Measurements from ENCODE around the gene TRIM62. TPM values are rescaled to one million over a fixed set of nuclear protein-coding genes. Genes with fewer than 3 reads are reported as not detected.

TRIM62 gene
- total RNA-seq, 1 experiment from 2014 or later: 17.6 TPM

DNA sequence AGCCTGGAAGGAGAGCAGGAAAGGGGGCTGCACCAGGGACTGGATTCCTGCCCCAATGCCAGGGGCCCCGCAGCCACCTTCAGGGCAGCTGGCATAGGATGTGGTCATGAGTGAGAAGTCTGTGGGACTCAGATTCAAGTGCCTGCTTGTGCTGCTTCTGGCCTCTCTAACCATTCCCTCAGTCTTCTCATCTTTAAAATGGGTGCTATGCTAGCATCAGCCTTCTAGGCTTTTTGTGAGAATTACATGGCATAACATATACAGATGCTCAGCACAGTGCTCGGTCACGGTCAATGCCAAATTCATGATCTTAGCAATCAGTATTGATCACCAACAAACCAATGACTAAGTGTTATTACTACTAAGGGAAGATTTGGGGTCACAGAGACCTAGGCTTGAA, 23.5 kb downstream of the TRIM62 start:
- Histone ChIP-seq H3K9me3 (replicated peaks) (no peaks in the 10 kb centered on the region), H3K27me3 (no peaks in the 10 kb centered on the region), H3K27ac (no peak overlapping the region), H3K36me3 (peaks cover 31% of the 10 kb centered on the region), H3K4me1 (peaks cover 49% of the 10 kb centered on the region), H3K4me3 (no peak overlapping the region)
- no peak for DNase-seq

DNA sequence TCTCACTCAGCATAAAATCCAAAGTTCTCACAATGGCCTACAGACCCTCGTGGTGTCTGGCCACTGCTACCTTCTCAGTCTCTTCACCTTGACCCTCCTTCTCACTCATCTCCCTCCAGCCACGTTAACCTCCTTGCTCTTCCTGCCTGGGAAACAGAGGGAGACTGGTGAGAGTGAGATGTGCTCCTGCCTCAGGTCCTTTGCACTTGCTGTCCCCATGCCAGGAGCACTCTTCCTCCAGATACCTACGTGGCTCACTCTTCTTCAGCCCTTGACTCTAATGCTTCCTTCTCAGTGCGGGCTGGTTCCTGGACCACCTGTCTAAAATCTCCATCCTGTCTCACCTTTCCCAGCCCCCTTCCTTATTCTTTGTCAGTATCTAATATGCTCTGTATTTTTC, 24.7 kb downstream of the TRIM62 start:
- H3K36me3 ChIP-seq: peaks cover 28% of the 10 kb centered on the region

DNA sequence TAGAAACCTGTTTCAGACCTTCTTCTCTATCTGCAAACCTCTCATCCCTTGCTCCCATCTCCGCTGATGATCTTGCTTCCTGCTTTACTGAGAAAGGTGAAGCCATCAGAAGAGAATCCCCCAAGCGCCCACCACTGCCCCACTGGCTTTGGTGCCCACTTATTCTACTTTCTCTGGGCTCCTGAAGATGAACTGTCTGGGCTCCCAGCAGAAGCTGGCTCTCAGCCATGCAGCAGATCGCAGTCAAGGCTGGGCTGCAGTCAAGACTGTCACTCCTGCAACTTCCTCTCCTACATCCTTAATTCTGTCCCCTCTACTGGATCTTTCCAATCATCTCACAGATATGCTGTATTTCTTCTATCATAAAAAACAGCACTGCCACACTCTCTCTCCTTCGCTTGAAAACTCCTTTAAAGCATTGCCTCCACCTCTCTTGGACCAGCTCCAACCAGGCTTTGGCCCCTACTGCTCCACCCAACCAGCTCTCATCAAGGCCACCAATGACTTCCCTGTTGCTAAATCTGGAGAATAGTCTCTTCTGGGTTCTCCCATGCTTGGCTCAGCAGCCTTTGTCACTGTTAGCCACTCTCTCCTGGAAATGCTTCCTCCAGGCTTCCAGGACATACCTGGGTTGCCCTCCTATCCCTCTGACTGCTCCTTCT, 25.8 kb downstream of the TRIM62 start:
- no peaks in the 10 kb centered on the region for H3K27me3 ChIP-seq
- no peaks in the 10 kb centered on the region for H3K9me3 ChIP-seq (replicated peaks)

More for the DNA sequence above, 24.7 kb downstream of the TRIM62 start:
- Histone ChIP-seq H3K4me1 (peaks cover 47% of the 10 kb centered on the region), H3K27ac (no peak overlapping the region), H3K4me3 (no peak overlapping the region), H3K9me3 (replicated peaks) (no peaks in the 10 kb centered on the region), H3K27me3 (no peaks in the 10 kb centered on the region)
- DNase-seq: no peak

DNA sequence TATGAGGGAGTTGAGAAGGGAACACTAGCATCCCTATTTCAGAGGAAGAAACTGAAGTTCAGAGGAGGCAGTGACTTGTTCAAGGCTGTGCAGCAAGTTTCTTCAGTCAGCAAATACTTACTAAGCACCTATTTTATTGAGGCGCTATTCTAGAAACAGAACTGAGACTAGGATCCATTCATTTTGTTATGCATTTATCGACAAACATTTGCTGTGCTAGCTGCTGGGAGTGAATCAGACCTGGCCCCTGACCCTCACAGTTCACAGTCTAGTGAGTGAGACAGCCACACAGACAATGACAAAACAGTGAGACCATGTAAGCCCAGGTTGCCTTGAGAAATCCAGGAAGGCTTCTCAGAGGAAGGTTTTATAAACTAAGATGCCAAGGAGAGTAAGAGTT, 28.2 kb downstream of the TRIM62 start:
- H3K27ac ChIP-seq: peak overlapping the region; percentile 62

More for the DNA sequence above, 25.8 kb downstream of the TRIM62 start:
- peak in 1 of 2 experiments; percentile 44 for DNase-seq
- H3K4me3 ChIP-seq: no peak overlapping the region
- H3K36me3 ChIP-seq: peaks cover 29% of the 10 kb centered on the region
- H3K4me1 ChIP-seq: peaks cover 49% of the 10 kb centered on the region
- H3K27ac ChIP-seq: no peak overlapping the region

DNA sequence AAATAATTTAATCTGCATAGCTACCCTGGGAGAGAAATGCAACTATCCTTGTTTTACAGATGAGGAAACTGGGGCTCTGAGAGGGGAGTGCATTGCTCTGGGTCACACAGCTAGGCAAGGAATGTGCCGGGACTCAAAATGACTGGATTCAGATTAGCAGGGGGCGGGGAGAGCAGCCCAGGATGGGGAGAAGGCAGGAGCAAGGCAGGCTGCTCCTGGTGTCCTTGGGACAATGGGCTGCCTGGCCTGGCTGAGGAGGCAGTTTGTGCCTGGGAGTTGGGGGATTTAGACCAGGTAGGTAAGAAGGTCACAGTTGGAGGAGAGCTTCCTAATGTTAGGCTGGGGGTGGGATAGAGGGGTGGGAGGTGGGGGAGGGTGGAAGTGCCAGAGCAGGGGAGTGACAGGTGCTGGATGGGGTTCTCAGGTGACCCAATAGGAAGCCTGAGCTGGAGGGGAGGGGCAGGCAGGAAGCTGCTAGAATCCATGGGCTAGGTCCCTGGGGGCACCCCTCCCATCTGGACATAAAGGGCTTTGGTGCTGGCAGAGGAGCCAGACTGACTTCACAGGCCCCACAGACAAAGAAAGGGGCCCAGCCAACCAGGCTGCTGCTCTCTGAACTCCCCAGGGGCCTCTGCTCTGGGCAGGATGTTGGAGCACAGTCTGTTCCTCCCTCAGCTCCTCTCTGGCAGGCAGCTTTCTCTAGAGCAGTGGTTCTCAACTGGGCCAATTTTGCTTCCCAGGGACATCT, 29.0 kb downstream of the TRIM62 start:
- Histone ChIP-seq H3K27me3 (no peaks in the 10 kb centered on the region; the same call in 1 of the 2 replicates), H3K27ac (peak overlapping the region; percentile 62), H3K4me3 (no peak overlapping the region), H3K4me1 (peaks cover 35% of the 10 kb centered on the region), H3K36me3 (peaks cover 29% of the 10 kb centered on the region), H3K9me3 (replicated peaks) (no peaks in the 10 kb centered on the region)
- DNase-seq: peak; percentile 99

More for the DNA sequence above, 28.2 kb downstream of the TRIM62 start:
- H3K4me3 ChIP-seq: no peak overlapping the region
- peaks cover 30% of the 10 kb centered on the region for H3K36me3 ChIP-seq
- no peaks in the 10 kb centered on the region for H3K9me3 ChIP-seq (replicated peaks)
- H3K4me1 ChIP-seq: peaks cover 35% of the 10 kb centered on the region
- no peak for DNase-seq
- no peaks in the 10 kb centered on the region for H3K27me3 ChIP-seq

DNA sequence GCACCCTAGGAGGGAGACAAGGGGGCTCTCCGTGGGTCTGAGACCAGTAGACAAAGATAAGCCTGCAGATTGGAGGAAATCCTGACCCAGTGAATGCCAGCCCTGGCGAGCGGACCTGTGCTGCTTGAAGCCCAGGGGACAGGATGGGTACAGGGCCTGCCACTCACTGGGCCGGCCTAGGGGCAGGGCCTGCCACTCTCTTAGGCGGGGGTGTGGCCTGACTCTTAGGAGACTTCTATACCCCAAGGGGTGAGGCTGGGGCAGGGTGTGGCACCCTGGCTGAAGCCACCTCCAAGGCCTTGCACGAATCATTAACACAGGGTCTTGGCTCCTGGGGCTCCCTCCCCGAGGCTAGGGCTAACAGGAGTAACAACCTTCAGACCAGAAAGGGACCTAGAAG, 30.7 kb downstream of the TRIM62 start:
- DNase-seq: no peak
- no peaks in the 10 kb centered on the region for H3K9me3 ChIP-seq (replicated peaks)
- peak overlapping the region; percentile 62 for H3K27ac ChIP-seq
- no peak overlapping the region for H3K4me3 ChIP-seq
- peaks cover 45% of the 10 kb centered on the region for H3K36me3 ChIP-seq
- no peaks in the 10 kb centered on the region; the same call in 1 of the 2 replicates for H3K27me3 ChIP-seq
- peaks cover 35% of the 10 kb centered on the region for H3K4me1 ChIP-seq

DNA sequence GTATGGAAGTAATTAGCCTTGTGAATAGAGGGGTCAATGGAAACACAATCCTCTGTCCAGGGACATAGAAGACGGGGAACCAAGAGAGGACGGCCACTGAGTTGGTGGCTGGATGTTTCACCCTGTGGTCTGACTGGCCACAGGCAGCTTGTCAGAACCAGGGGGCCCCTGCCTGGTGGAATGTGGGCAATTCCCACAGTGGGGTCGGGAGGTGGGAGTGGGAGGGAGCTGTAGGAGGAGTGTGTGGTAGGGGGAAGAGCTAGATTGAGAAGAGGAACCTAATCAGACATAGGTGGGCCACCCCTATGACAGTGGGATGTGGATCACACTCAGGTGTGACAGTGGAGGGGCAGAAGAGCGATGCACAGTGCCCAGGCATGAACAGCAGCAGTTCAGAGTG, 31.3 kb downstream of the TRIM62 start:
- no peaks in the 10 kb centered on the region for H3K9me3 ChIP-seq (replicated peaks)
- H3K27me3 ChIP-seq: no peaks in the 10 kb centered on the region; the same call in 1 of the 2 replicates
- H3K27ac ChIP-seq: no peak overlapping the region
- H3K4me3 ChIP-seq: no peak overlapping the region
- peaks cover 47% of the 10 kb centered on the region for H3K36me3 ChIP-seq
- DNase-seq: no peak
- H3K4me1 ChIP-seq: peaks cover 35% of the 10 kb centered on the region

DNA sequence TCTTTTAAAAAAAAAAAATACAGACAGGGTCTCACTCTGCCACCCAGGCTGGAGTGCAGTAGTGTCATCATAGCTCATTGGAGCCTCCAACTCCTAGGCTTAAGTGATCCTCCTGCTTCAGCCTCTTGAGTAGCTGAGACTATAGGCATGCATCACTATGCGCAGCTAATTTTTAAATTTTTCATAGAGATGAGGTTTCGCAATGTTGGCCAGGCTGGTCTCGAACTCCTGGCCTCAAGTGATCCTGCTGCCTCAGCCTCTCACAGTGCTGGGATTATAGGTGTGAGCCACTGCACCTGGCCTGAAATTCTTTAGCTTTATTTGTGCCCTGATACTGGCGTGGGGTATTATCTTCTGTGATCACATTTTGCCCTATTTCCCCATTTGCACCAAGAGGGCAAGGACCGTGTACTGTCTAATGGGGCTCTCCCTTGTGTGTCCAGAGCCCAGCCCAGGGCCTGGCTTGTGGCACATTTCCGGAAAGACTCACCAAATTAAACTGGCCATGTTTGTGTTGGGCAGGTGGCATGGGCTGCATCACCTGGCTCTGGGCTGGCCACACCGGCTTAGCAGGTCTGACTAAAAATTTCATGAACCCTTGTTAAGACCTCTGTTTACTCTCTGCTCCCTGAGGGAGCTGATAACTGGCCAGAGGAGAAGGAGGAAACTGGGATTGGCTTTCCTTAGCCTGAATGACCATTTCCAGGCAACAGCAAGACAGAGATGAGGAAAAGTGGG, 32.2 kb downstream of the TRIM62 start:
- H3K27ac ChIP-seq: no peak overlapping the region
- H3K27me3 ChIP-seq: no peaks in the 10 kb centered on the region; the same call in 1 of the 2 replicates
- DNase-seq: no peak
- no peak overlapping the region for H3K4me3 ChIP-seq
- peaks cover 49% of the 10 kb centered on the region for H3K36me3 ChIP-seq
- no peaks in the 10 kb centered on the region for H3K9me3 ChIP-seq (replicated peaks)
- H3K4me1 ChIP-seq: peaks cover 35% of the 10 kb centered on the region

DNA sequence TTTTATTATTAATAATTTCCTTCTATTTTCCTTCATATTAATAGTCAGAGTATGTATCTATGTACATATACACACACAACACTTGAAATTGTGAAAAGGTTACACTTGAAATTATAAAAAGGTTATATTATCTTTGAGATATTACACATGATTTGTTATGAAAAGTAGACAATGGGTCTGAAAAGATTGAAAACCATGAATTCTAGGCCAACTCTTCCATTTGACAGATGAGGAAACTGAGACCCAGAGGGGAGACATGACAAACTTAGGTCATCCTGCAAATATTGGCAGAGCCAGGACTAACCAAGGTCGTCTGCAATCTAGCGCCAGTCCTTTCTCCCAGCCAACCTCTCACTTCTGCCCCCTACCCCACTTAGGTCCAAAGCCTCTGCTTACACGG, 33.2 kb downstream of the TRIM62 start:
- H3K36me3 ChIP-seq: peaks cover 44% of the 10 kb centered on the region
- H3K27me3 ChIP-seq: no peaks in the 10 kb centered on the region; the same call in 1 of the 2 replicates
- H3K4me3 ChIP-seq: no peak overlapping the region
- no peaks in the 10 kb centered on the region for H3K9me3 ChIP-seq (replicated peaks)
- no peak for DNase-seq
- no peak overlapping the region for H3K27ac ChIP-seq
- peaks cover 27% of the 10 kb centered on the region for H3K4me1 ChIP-seq

DNA sequence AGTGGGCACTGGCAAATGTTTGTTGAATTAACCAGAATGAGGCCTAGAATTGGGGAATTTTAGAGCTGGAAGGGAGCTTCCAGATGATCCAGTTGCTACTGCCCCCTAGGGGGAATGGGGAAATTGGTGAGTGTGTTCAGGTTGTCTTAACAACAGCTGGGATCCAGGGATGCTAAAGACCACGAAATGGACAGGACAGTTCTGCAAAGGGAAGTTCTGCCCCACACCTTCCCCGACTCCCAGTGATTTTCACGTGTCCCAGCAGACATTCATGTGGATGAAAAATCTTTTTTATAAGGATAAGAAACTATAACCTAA, 33.9 kb downstream of the TRIM62 start:
- Histone ChIP-seq H3K4me1 (peaks cover 21% of the 10 kb centered on the region), H3K9me3 (replicated peaks) (no peaks in the 10 kb centered on the region), H3K27ac (no peak overlapping the region), H3K27me3 (no peaks in the 10 kb centered on the region; the same call in 1 of the 2 replicates), H3K36me3 (peaks cover 44% of the 10 kb centered on the region), H3K4me3 (no peak overlapping the region)
- DNase-seq: peak; percentile 54 to 71

DNA sequence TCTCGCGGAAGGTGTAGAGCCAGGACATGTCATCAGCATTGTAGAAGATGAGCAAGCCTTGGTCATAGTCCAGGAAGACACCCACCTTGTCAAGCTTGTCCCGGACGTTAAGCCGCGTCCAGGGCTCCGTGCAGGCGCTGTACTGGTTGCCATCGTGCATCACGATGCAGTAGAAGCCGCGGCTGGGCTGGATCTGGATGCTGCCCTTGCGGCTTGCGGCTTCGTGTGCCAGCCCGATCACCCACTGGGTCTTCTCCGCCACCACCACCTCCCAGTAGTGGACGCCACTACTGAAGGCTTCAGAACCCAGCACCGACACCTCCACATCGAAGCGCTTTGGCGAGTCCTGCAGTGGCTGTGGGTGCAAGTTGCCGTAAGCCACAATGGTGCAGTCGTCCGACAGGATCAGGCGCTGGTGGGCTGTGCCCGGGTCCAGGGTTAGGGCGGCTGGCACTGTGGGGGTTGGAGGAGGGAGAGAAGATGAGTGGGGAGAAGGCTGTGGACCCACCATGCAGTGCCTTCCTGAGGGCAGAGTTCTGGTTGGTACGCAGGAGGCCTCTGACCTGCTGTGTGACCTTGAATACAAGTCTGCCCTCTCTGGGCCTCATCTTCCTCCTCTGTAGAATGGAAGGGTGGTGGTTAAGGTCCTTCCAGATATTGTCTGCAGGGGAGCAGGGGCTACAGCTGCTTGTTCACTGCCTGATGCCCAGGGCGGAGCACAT, 34.4 kb downstream of the TRIM62 start:
- Histone ChIP-seq H3K4me3 (no peak overlapping the region), H3K9me3 (replicated peaks) (no peaks in the 10 kb centered on the region), H3K27ac (no peak overlapping the region), H3K36me3 (peaks cover 44% of the 10 kb centered on the region), H3K27me3 (no peaks in the 10 kb centered on the region; the same call in 1 of the 2 replicates), H3K4me1 (peaks cover 18% of the 10 kb centered on the region)
- no peak for DNase-seq

DNA sequence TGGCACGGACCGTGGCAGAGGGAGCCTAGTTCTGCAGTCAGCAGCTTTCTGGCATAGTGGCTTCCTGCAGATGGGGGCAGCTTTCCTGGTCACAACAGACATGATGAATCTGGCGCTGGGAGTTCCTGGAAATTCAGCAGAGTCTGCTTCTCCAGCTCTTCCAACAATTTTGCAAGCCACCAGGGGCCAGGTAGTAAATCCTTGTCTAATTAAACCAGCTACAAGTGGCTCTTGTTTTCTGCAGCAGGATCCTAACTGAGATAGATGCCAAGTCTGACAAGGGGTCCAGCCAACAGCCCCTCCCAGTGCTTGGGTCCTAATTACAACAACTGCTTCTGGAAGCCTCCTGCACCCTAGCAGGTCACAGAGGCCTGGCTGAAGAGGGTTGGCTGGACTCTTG, 35.8 kb downstream of the TRIM62 start:
- Histone ChIP-seq H3K4me3 (no peak overlapping the region), H3K4me1 (peaks cover 3% of the 10 kb centered on the region; the same call in 1 of the 2 replicates), H3K27me3 (no peaks in the 10 kb centered on the region; the same call in 1 of the 2 replicates), H3K36me3 (peaks cover 40% of the 10 kb centered on the region), H3K9me3 (replicated peaks) (no peaks in the 10 kb centered on the region), H3K27ac (no peak overlapping the region)
- no peak for DNase-seq

DNA sequence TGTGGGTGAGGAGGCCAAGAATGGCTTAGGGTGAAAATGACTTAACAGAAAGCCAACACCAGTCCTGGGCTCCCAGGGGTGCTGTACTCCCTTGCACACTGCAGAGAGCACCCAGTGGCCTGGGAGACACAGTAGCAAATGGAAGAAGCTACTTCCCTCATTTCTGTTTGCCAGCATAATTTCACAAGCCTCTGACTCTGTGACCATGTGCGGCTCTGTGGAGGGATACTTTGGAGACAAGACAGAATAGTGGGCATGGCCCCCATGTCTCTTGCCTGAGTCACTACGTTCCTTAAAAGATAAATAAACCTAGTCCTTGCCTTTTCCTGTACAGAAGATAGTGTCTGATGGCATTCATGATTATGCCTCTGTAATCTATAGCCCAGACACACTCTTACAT, 38.1 kb downstream of the TRIM62 start:
- DNase-seq: no peak
- Histone ChIP-seq H3K27ac (no peak overlapping the region), H3K9me3 (replicated peaks) (no peaks in the 10 kb centered on the region), H3K27me3 (no peaks in the 10 kb centered on the region; the same call in 1 of the 2 replicates), H3K36me3 (peaks cover 36% of the 10 kb centered on the region), H3K4me3 (no peak overlapping the region), H3K4me1 (no peaks in the 10 kb centered on the region)

DNA sequence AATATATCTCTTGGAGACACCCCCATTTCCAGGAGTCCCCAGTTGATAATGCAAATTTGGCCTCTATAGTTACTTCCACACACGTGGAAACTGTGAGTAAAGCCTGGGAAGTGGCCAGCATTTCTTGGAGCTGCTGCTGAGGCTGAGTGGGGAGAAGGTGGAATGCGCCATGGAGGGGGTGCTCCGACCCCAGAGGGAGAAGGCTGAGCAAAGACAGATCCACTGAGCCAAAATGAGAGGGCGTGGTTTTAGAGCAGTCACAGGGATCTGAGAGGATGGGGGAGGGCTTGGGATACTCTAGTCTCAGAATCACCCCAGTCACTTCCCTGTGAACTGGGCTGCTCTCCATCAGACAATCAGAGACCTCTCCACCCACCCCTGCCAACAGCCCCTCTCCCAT, 38.7 kb downstream of the TRIM62 start:
- no peak overlapping the region for H3K4me3 ChIP-seq
- no peaks in the 10 kb centered on the region; the same call in 1 of the 2 replicates for H3K27me3 ChIP-seq
- peaks cover 31% of the 10 kb centered on the region for H3K36me3 ChIP-seq
- H3K9me3 ChIP-seq (replicated peaks): no peaks in the 10 kb centered on the region
- H3K4me1 ChIP-seq: no peaks in the 10 kb centered on the region
- no peak for DNase-seq
- no peak overlapping the region for H3K27ac ChIP-seq

Data from SJCRH30 (cell line).